Spinal cord (tissue), 10 donors: Measurements from ENCODE around the gene ABHD14A. TPM values are rescaled to one million over a fixed set of nuclear protein-coding genes. Genes with fewer than 3 reads are reported as not detected.

Experiments
- DNase-seq, 6 donors: peaks; one replicate each; pipeline versions ENCODE4 v3.0.0 to v3.0.0-alpha.2; 2013 to 2015; ENCODE audit warnings: low spot score in 6 of 6, low read depth in 4 of 6
- H3K27ac ChIP-seq: one replicate; pipeline ENCODE4 v1.5.1; 2013; ENCODE audit warnings: low read depth, low read length, control low read depth
- H3K27me3 ChIP-seq: one replicate; pipeline ENCODE4 v1.6.1; 2013; ENCODE audit warnings: low read length; ENCODE audit not compliant: control insufficient read depth, insufficient read depth
- H3K36me3 ChIP-seq: one replicate; pipeline ENCODE4 v1.6.1; 2013; ENCODE audit warnings: low read length; ENCODE audit not compliant: control insufficient read depth, insufficient read depth
- H3K4me1 ChIP-seq: one replicate; pipeline ENCODE4 v1.6.1; 2013; ENCODE audit warnings: low read length; ENCODE audit not compliant: control insufficient read depth, insufficient read depth
- H3K4me3 ChIP-seq: one replicate; pipeline ENCODE4 v1.5.1; 2013; ENCODE audit warnings: low read depth, low read length, control low read depth
- H3K9me3 ChIP-seq: one replicate; pipeline ENCODE4 v1.6.1; 2013; ENCODE audit warnings: low read length; ENCODE audit not compliant: control insufficient read depth, insufficient read depth
- WGBS: methylation state at CpG from one replicate; pipeline ENCODE4 v1.1.5; 2013; ENCODE audit warnings: missing lambda C conversion rate; ENCODE audit not compliant: insufficient coverage; 5-methylcytosine and 5-hydroxymethylcytosine counted together
- polyA plus RNA-seq, 2 donors: library from polyadenylated mRNA; unstranded; fragments of 120-200 nt; gene quantifications; one replicate each; pipeline ENCODE4 v1.2.1, GENCODE V29; 2013; ENCODE audit not compliant: insufficient read length in 2 of 2
- total RNA-seq, 2 donors: library from RNA; depleted of rRNA in 1 of 2; stranded (reverse); fragments of 120-200 nt in 1 of 2; fragments of >200 nt in 1 of 2; gene quantifications; one replicate each; pipeline versions ENCODE4 v1.2.3 to v1.2.4, GENCODE V29; 2013 to 2014
- donor health status: healthy.

The ABHD14A gene
- total and polyA plus RNA-seq, 4 donors: 20.5 to 66.6 (median 58.1) TPM

- H3K27ac ChIP-seq: peak overlapping the region; percentile 11
- H3K36me3 ChIP-seq: peaks cover 38% of the 10 kb centered on the region
- no peaks in the 10 kb centered on the region for H3K9me3 ChIP-seq
- 70% methylated on average over 1 of the region's 4 CpGs for WGBS
- no peaks in the 10 kb centered on the region for H3K27me3 ChIP-seq
- H3K4me3 ChIP-seq: peak overlapping the region; percentile 11
- H3K4me1 ChIP-seq: peaks cover 71% of the 10 kb centered on the region
- DNase-seq: no peak
Measured at GRCh38 chr3:51964521-51964920, 10.3 kb upstream of the ABHD14A start.

- WGBS: 35% methylated on average over 2 of the region's 2 CpGs
- peak in 1 of 6 donors; percentile 55 for DNase-seq
- H3K27me3 ChIP-seq: no peaks in the 10 kb centered on the region
- peak overlapping the region; percentile 78 for H3K4me3 ChIP-seq
- H3K36me3 ChIP-seq: peaks cover 27% of the 10 kb centered on the region
- H3K9me3 ChIP-seq: no peaks in the 10 kb centered on the region
- H3K4me1 ChIP-seq: peaks cover 76% of the 10 kb centered on the region
- H3K27ac ChIP-seq: peak overlapping the region; percentile 92
Measured at GRCh38 chr3:51966016-51966415, 8.8 kb upstream of the ABHD14A start.

GRCh38 chr3:51966486-51966885 lies 8.4 kb upstream of the ABHD14A start:
- no peaks in the 10 kb centered on the region for H3K27me3 ChIP-seq
- no peak for DNase-seq
- peaks cover 78% of the 10 kb centered on the region for H3K4me1 ChIP-seq
- H3K27ac ChIP-seq: peak overlapping the region; percentile 92
- H3K9me3 ChIP-seq: no peaks in the 10 kb centered on the region
- 32% methylated on average over 2 of the region's 5 CpGs for WGBS
- H3K4me3 ChIP-seq: peak overlapping the region; percentile 78
- peaks cover 28% of the 10 kb centered on the region for H3K36me3 ChIP-seq

- H3K27ac ChIP-seq: peak overlapping the region; percentile 92
- DNase-seq: peak in 1 of 6 donors; percentile 57
- no peaks in the 10 kb centered on the region for H3K27me3 ChIP-seq
- H3K4me3 ChIP-seq: peak overlapping the region; percentile 78
- H3K9me3 ChIP-seq: no peaks in the 10 kb centered on the region
- 1% methylated on average over 33 of the region's 33 CpGs for WGBS
- H3K36me3 ChIP-seq: peaks cover 30% of the 10 kb centered on the region
- peaks cover 79% of the 10 kb centered on the region for H3K4me1 ChIP-seq
Measured at GRCh38 chr3:51966922-51967383, 7.9 kb upstream of the ABHD14A start.

- H3K27ac ChIP-seq: peak within 1 kb of the TSS; percentile 92
- peaks cover 74% of the 10 kb centered on the region for H3K4me1 ChIP-seq
- H3K27me3 ChIP-seq: no peaks in the 10 kb centered on the region
- peak in 2 of 6 donors; percentile 79 to 84 for DNase-seq
- H3K36me3 ChIP-seq: peaks cover 30% of the 10 kb centered on the region
- H3K4me3 ChIP-seq: peak within 1 kb of the TSS; percentile 78
- H3K9me3 ChIP-seq: no peaks in the 10 kb centered on the region
- WGBS: under 1% methylated on average over 67 of the region's 90 CpGs
Measured at GRCh38 chr3:51967384-51968169, 7.3 kb upstream of the ABHD14A start, which contains the start of gene PCBP4. TSS of gene PCBP4 (minus strand) at chr3:51967454. CDS start at chr3:51961240, 6,214 bp downstream.

- peak overlapping the region; percentile 83 for H3K27ac ChIP-seq
- DNase-seq: peak in 2 of 6 donors; percentile 70 to 72
- H3K36me3 ChIP-seq: peaks cover 27% of the 10 kb centered on the region
- no peaks in the 10 kb centered on the region for H3K27me3 ChIP-seq
- H3K4me3 ChIP-seq: peak overlapping the region; percentile 54
- WGBS: 22% methylated on average over 1 of the region's 11 CpGs
- no peaks in the 10 kb centered on the region for H3K9me3 ChIP-seq
- peaks cover 70% of the 10 kb centered on the region for H3K4me1 ChIP-seq
Measured at GRCh38 chr3:51968170-51968775, 6.6 kb upstream of the ABHD14A start.

- no peak overlapping the region for H3K4me3 ChIP-seq
- H3K9me3 ChIP-seq: no peaks in the 10 kb centered on the region
- no peak overlapping the region for H3K27ac ChIP-seq
- peaks cover 22% of the 10 kb centered on the region for H3K36me3 ChIP-seq
- H3K4me1 ChIP-seq: peaks cover 70% of the 10 kb centered on the region
- no peaks in the 10 kb centered on the region for H3K27me3 ChIP-seq
- 91% methylated on average over 5 of the region's 6 CpGs for WGBS
- DNase-seq: no peak
Measured at GRCh38 chr3:51968883-51969678, 5.8 kb upstream of the ABHD14A start.

- Histone ChIP-seq H3K9me3 (no peaks in the 10 kb centered on the region), H3K36me3 (peaks cover 17% of the 10 kb centered on the region), H3K4me1 (peaks cover 70% of the 10 kb centered on the region), H3K4me3 (no peak overlapping the region), H3K27me3 (no peaks in the 10 kb centered on the region), H3K27ac (no peak overlapping the region)
- WGBS: 28% methylated on average over 4 of the region's 4 CpGs
- no peak for DNase-seq
Measured at GRCh38 chr3:51969841-51970240, 5.0 kb upstream of the ABHD14A start.

- H3K4me1 ChIP-seq: peaks cover 64% of the 10 kb centered on the region
- no peak overlapping the region for H3K27ac ChIP-seq
- WGBS: 76% methylated on average over 5 of the region's 6 CpGs
Measured at GRCh38 chr3:51970606-51971300, 4.1 kb upstream of the ABHD14A start.

More at GRCh38 chr3:51970606-51971300, 4.1 kb upstream of the ABHD14A start:
- Histone ChIP-seq H3K9me3 (no peaks in the 10 kb centered on the region), H3K36me3 (peaks cover 17% of the 10 kb centered on the region), H3K4me3 (no peak overlapping the region), H3K27me3 (no peaks in the 10 kb centered on the region)
- DNase-seq: no peak
